SK-N-SH (cell line): Measurements from ENCODE around the gene MFSD11. TPM values are rescaled to one million over a fixed set of nuclear protein-coding genes. Genes with fewer than 3 reads are reported as not detected.

Source experiments
- CTCF ChIA-PET: fragments of 300-600, 350-600 bp; formaldehyde crosslinking; extraction: SDS; loops from one replicate; lab custom pipeline; 2021; lab: Yijun Ruan, JAX
- POLR2A ChIA-PET: fragments of 350-600 bp; sonication (Branson Sonifier 250); formaldehyde crosslinking; extraction: SDS; loops from one replicate; lab custom pipeline; 2020; ENCODE audit warnings: antibody characterized with exemption, inconsistent platforms; lab: Yijun Ruan, JAX
- DNase-seq: peaks from one replicate; pipeline ENCODE4 v3.0.0; 2012
- H2AFZ ChIP-seq: fragments of 200-600 bp; sonication (generic); 2 replicates; pipeline ENCODE4 v1.8.1; 2016; ENCODE audit warnings: antibody characterized with exemption, mild to moderate bottlenecking, low read depth
- H3F3A ChIP-seq: fragments of 200-600 bp; sonication (generic); replicated peaks from 2 replicates; pipeline ENCODE3; 2016; ENCODE audit warnings: antibody characterized with exemption, mild to moderate bottlenecking; ENCODE audit not compliant: insufficient read depth
- H3K27ac ChIP-seq, 2 experiments: fragments of 200-500 bp in 1 of 2; fragments of 200-600 bp in 1 of 2; sonication (Bioruptor generic) in 1 of 2; sonication (generic), shearing (Covaris generic) in 1 of 2; 2 replicates each; pipeline versions ENCODE4 v1.5.1 to v1.6.1; 2014 to 2016; ENCODE audit warnings: low read depth in 2 of 2, inconsistent platforms in 1 of 2, low read length in 1 of 2, mild to moderate bottlenecking in 1 of 2, mixed read lengths in 1 of 2
- H3K27me3 ChIP-seq: fragments of 200-600 bp; sonication (generic), shearing (Covaris generic); 2 replicates; pipeline ENCODE4 v1.6.1; 2016; ENCODE audit warnings: mixed run types; ENCODE audit not compliant: insufficient read depth
- H3K36me3 ChIP-seq, 2 experiments: fragments of 200-500 bp in 1 of 2; fragments of 200-600 bp in 1 of 2; sonication (Bioruptor generic) in 1 of 2; sonication (generic) in 1 of 2; replicated peaks in 1 of 2; 2 replicates each; pipeline versions ENCODE3 to v1.5.1; 2014 to 2016; ENCODE audit warnings: low read length in 1 of 2, mild to moderate bottlenecking in 1 of 2; ENCODE audit not compliant: insufficient read depth in 2 of 2, control insufficient read depth in 1 of 2
- H3K4me1 ChIP-seq, 2 experiments: fragments of 200-500 bp in 1 of 2; fragments of 200-600 bp in 1 of 2; sonication (Bioruptor generic) in 1 of 2; sonication (generic), shearing (Covaris generic) in 1 of 2; 2 replicates each; pipeline versions ENCODE4 v1.5.1 to v1.6.1; 2014 to 2016; ENCODE audit warnings: low read depth in 1 of 2, low read length in 1 of 2, mixed run types in 1 of 2; ENCODE audit not compliant: insufficient read depth in 2 of 2, control insufficient read depth in 1 of 2
- H3K4me2 ChIP-seq: fragments of 200-600 bp; sonication (generic), shearing (Covaris generic); 2 replicates; pipeline ENCODE4 v1.6.1; 2017; ENCODE audit warnings: mixed run types
- H3K4me3 ChIP-seq, 2 experiments: fragments of 200-500 bp in 1 of 2; fragments of 200-600 bp in 1 of 2; sonication (Bioruptor generic) in 1 of 2; sonication (generic), shearing (Covaris generic) in 1 of 2; 2 replicates each; pipeline versions ENCODE4 v1.5.1 to v1.8.1; 2014 to 2016; ENCODE audit warnings: low read depth in 2 of 2, inconsistent platforms in 1 of 2, low read length in 1 of 2, mild to moderate bottlenecking in 1 of 2, mixed read lengths in 1 of 2, moderate library complexity in 1 of 2
- H3K79me2 ChIP-seq: fragments of 200-600 bp; sonication (generic); 2 replicates; pipeline ENCODE4 v1.8.1; 2017; ENCODE audit warnings: mild to moderate bottlenecking; ENCODE audit not compliant: insufficient read depth
- H3K9ac ChIP-seq: fragments of 200-600 bp; sonication (generic); 2 replicates; pipeline ENCODE4 v1.6.1; 2017; ENCODE audit warnings: mixed run types
- H3K9me2 ChIP-seq: fragments of 200-600 bp; sonication (generic); 2 replicates; pipeline ENCODE4 v1.6.1; 2017; ENCODE audit warnings: mixed run types
- H3K9me3 ChIP-seq: fragments of 200-600 bp; sonication (generic); 2 replicates; pipeline ENCODE4 v1.6.1; 2017; ENCODE audit warnings: mixed run types, mild to moderate bottlenecking, moderate library complexity
- H4K20me1 ChIP-seq: fragments of 200-600 bp; sonication (generic); 2 replicates; pipeline ENCODE4 v1.6.1; 2017; ENCODE audit warnings: mild to moderate bottlenecking, mixed run types; ENCODE audit not compliant: insufficient read depth
- CHD2 ChIP-seq: fragments of 150-350 bp; IDR thresholded peaks from 2 replicates; pipeline ENCODE4 v1.6.1; 2018; ENCODE audit warnings: low read length; ENCODE audit not compliant: partially characterized antibody
- ELF1 ChIP-seq: IDR thresholded peaks from 2 replicates; pipeline ENCODE4 v1.4.0; 2012
- EZH2phosphoT487 ChIP-seq: fragments of 200-600 bp; sonication (generic); IDR thresholded peaks from 2 replicates; pipeline ENCODE4 v1.6.1; 2017; ENCODE audit warnings: low read depth, mixed run types, mild to moderate bottlenecking, antibody characterized with exemption, moderate library complexity, borderline replicate concordance
- FOXJ3 ChIP-seq: sonication (generic); formaldehyde crosslinking; IDR thresholded peaks from 2 replicates; pipeline ENCODE4 v1.5.1; 2020; ENCODE audit warnings: mild to moderate bottlenecking, missing genetic modification reagents
- FOXM1 ChIP-seq: IDR thresholded peaks from 2 replicates; pipeline ENCODE4 v1.4.0; 2012; ENCODE audit warnings: low read depth, mild to moderate bottlenecking
- GABPA ChIP-seq: IDR thresholded peaks from 2 replicates; pipeline ENCODE4 v1.4.0; 2012; ENCODE audit warnings: low read depth, mild to moderate bottlenecking
- JUND ChIP-seq: IDR thresholded peaks from 2 replicates; pipeline ENCODE4 v1.4.0; 2012
- MAX ChIP-seq: IDR thresholded peaks from 2 replicates; pipeline ENCODE4 v1.4.0; 2012; ENCODE audit warnings: low read depth
- MEF2A ChIP-seq: IDR thresholded peaks from 2 replicates; pipeline ENCODE4 v1.4.0; 2012; ENCODE audit warnings: low read depth, borderline replicate concordance
- MXI1 ChIP-seq: IDR thresholded peaks from 2 replicates; pipeline ENCODE4 v1.6.1; 2012; ENCODE audit warnings: mild to moderate bottlenecking, low read depth, low read length, improper control_type of control experiment
- NFIC ChIP-seq: IDR thresholded peaks from 2 replicates; pipeline ENCODE4 v1.4.0; 2012; ENCODE audit warnings: borderline replicate concordance
- NRF1 ChIP-seq: IDR thresholded peaks from 2 replicates; pipeline ENCODE4 v1.6.1; 2012; ENCODE audit warnings: low read depth, mild to moderate bottlenecking, low read length
- POLR2AphosphoS5 ChIP-seq: IDR thresholded peaks from 2 replicates; pipeline ENCODE4 v1.6.1; 2012; ENCODE audit warnings: low read depth, low read length
- RAD21 ChIP-seq: IDR thresholded peaks from 2 replicates; pipeline ENCODE4 v1.6.1; 2012; ENCODE audit warnings: mild to moderate bottlenecking, low read length
- REST ChIP-seq: IDR thresholded peaks from 2 replicates; pipeline ENCODE4 v1.6.1; 2012; ENCODE audit warnings: mild to moderate bottlenecking, low read depth, low read length, moderate library complexity
- RXRA ChIP-seq: IDR thresholded peaks from 2 replicates; pipeline ENCODE4 v1.4.0; 2012; ENCODE audit warnings: low read depth, mild to moderate bottlenecking, borderline replicate concordance
- TEAD4 ChIP-seq: IDR thresholded peaks from 2 replicates; pipeline ENCODE4 v1.4.0; 2012; ENCODE audit warnings: mild to moderate bottlenecking, borderline replicate concordance; ENCODE audit not compliant: insufficient read depth
- USF2 ChIP-seq: fragments of 150-350 bp; IDR thresholded peaks from 2 replicates; pipeline ENCODE4 v1.6.1; 2017; ENCODE audit warnings: antibody characterized with exemption, low read length, low read depth, borderline replicate concordance
- ZBTB33 ChIP-seq: IDR thresholded peaks from 2 replicates; pipeline ENCODE4 v1.4.0; 2012; ENCODE audit warnings: low read depth, borderline replicate concordance
- WGBS: methylation state at CpG from one replicate; pipeline ENCODE4 v1.1.6; 2017; ENCODE audit warnings: low lambda C conversion rate; 5-methylcytosine and 5-hydroxymethylcytosine counted together
- polyA plus RNA-seq, 3 experiments: library from polyadenylated mRNA; depleted of rRNA; stranded (reverse); fragments of >200 nt; gene quantifications; 2 replicates each; pipeline ENCODE4 v1.2.3, GENCODE V29; 2012
- TF ChIP-seq, protein P1 (sequence below): IDR thresholded peaks from 2 replicates; pipeline ENCODE4 v1.4.0; 2012; ENCODE audit warnings: low read depth, borderline replicate concordance
- TF ChIP-seq, protein P2 (sequence below): fragments of 150-350 bp; IDR thresholded peaks from 2 replicates; pipeline ENCODE4 v1.6.1; 2016; ENCODE audit warnings: mild to moderate bottlenecking, low read depth, low read length

Gene MFSD11
- polyA plus RNA-seq, 1 of the 3 experiments (the other 2 are of a cell fraction), result 22.7 TPM

DNA sequence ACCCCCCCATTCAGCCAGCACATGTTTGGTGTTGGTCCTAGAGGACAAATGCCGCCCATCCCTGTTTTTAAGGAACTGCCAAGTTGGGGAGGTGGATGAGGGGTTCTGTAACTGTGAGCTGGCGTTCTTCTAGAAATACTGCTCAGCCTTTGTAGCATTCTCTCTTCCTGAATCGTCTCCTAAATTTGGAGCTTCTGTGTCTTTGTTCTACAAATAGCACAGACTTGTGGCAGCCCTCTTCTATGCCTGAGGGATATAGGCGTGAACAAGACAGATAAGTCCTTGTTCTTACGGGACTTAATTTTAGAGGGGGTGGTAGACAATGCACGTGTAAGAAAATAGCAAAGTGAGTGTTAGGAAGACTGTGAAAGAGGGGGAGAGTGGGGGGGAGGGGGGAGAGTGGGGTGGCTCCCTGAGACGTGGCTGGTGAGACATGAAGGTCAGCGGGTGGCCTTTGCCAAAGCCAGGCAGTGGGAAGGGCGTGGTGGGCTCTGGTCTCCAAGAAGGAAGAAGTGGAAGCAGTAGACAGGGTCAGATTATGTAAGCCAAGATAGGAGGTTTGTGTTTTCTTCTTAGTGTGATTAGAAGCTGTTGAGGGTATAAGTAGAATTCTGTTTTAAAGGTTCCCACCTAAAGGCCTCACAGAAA, 9.9 kb downstream of the MFSD11 start (continued):
- TF ChIP-seq REST (no peak), JUND (no peak), CHD2 (no peak), MEF2A (no peak), POLR2AphosphoS5 (no peak), ZBTB33 (no peak), MAX (no peak), NRF1 (no peak), NFIC (no peak), USF2 (no peak)
- TF ChIP-seq, protein P1, sequence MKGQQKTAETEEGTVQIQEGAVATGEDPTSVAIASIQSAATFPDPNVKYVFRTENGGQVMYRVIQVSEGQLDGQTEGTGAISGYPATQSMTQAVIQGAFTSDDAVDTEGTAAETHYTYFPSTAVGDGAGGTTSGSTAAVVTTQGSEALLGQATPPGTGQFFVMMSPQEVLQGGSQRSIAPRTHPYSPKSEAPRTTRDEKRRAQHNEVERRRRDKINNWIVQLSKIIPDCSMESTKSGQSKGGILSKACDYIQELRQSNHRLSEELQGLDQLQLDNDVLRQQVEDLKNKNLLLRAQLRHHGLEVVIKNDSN, result no peak

- no peak overlapping the region for H3K4me3 ChIP-seq
- POLR2A ChIA-PET, result interaction anchor here (0.9 to 1.5 kb wide), 2 partner anchors 11 to 15 kb away, joined by 3 to 7 read pairs; partner anchors contain the start of gene MFSD11
- H3K9me2 ChIP-seq, result no peaks in the 10 kb centered on the region
- H2AFZ ChIP-seq, result no peak overlapping the region
- H3K79me2 ChIP-seq, result no peaks in the 10 kb centered on the region
- CTCF ChIA-PET, result interaction anchor here (0.7 to 1.1 kb wide), 4 partner anchors 10 to 119 kb away, joined by 3 to 4 read pairs (median 3); partner anchors contain the start of gene MGAT5B
- H3K9ac ChIP-seq, result no peak overlapping the region
- H3F3A ChIP-seq, result no peaks in the 10 kb centered on the region
- no peak for DNase-seq
- no peaks in the 10 kb centered on the region for H3K9me3 ChIP-seq
- no peaks in the 10 kb centered on the region for H3K27me3 ChIP-seq
- WGBS, result 86% methylated on average over 1 of the region's 1 CpG
- no peak overlapping the region for H3K4me2 ChIP-seq
- no peaks in the 10 kb centered on the region for H3K4me1 ChIP-seq
- H4K20me1 ChIP-seq, result no peaks in the 10 kb centered on the region
- no peak overlapping the region for H3K27ac ChIP-seq
- peaks cover 26 to 34% of the 10 kb centered on the region in 2 experiments for H3K36me3 ChIP-seq
- TF ChIP-seq TEAD4 (no peak), RAD21 (no peak), NFIC (no peak), FOXM1 (no peak), EZH2phosphoT487 (no peak), NRF1 (no peak), ELF1 (no peak), RXRA (no peak), GABPA (no peak), JUND (no peak), MAX (no peak), MXI1 (no peak), FOXJ3 (no peak)
- TF ChIP-seq, protein P1, result no peak
- TF ChIP-seq, protein P2, sequence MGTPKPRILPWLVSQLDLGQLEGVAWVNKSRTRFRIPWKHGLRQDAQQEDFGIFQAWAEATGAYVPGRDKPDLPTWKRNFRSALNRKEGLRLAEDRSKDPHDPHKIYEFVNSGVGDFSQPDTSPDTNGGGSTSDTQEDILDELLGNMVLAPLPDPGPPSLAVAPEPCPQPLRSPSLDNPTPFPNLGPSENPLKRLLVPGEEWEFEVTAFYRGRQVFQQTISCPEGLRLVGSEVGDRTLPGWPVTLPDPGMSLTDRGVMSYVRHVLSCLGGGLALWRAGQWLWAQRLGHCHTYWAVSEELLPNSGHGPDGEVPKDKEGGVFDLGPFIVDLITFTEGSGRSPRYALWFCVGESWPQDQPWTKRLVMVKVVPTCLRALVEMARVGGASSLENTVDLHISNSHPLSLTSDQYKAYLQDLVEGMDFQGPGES, result no peak
Measured at GRCh38 chr17:76748657-76749056, 10.7 kb downstream of the MFSD11 start.
